T-cell (primary cell): ENCODE results near the gene IL4R. TPM values are rescaled to one million over a fixed set of nuclear protein-coding genes. Genes with fewer than 3 reads are reported as not detected.
"Not testable (repeated sequence)": the region's sequence is repeated elsewhere in the genome, so short reads cannot be mapped to it uniquely, and the experiment has no call there.

Experiments
- ATAC-seq, 4 experiments: fragments of 200-7000 bp in 3 of 4; fragments of 150-1000 bp in 1 of 4; cut with Tn5 transposase; replicated peaks in 1 of 4; 1 replicate in 3 of 4; 2 replicates in 1 of 4; pipeline ENCODE4 v1.10.0; 2021; ENCODE audit warnings: moderate library complexity in 3 of 4, mild to moderate bottlenecking in 2 of 4, moderate number of reproducible peaks in 1 of 4
- CTCF ChIA-PET, 2 donors: fragments of 300-600 bp; sonication (Branson Sonifier 250); formaldehyde crosslinking; loops; one replicate each; lab custom pipeline; 2022; ENCODE audit warnings: antibody characterized with exemption in 2 of 2; lab: Charles Lee
- POLR2A ChIA-PET, 2 donors: fragments of 300-600 bp; sonication (Branson Sonifier 250); formaldehyde crosslinking; loops; one replicate each; lab custom pipeline; 2022; ENCODE audit warnings: antibody characterized with exemption in 2 of 2; lab: Charles Lee
- DNase-seq, 35 experiments: peaks; one replicate each; pipeline versions ENCODE4 v3.0.0 to v3.0.0-alpha.2; 2013 to 2023
- H3K27ac ChIP-seq: one replicate; pipeline ENCODE4 v1.5.1; 2013; ENCODE audit warnings: low read length
- H3K27me3 ChIP-seq, 2 experiments: replicated peaks in 1 of 2; 1 replicate in 1 of 2; 2 replicates in 1 of 2; pipeline versions ENCODE4 v1.6.1 to v1.7.0; 2013; ENCODE audit warnings: low read length in 1 of 2, mixed read lengths in 1 of 2; ENCODE audit not compliant: control insufficient read depth in 2 of 2, insufficient read depth in 2 of 2; ENCODE audit errors: extremely low read depth in 1 of 2
- H3K36me3 ChIP-seq, 2 donors: 1 replicate in 1 of 2; 2 replicates in 1 of 2; pipeline versions ENCODE4 v1.6.1 to v1.7.0; 2013; ENCODE audit warnings: low read length in 1 of 2; ENCODE audit not compliant: control insufficient read depth in 2 of 2, insufficient read depth in 1 of 2; ENCODE audit errors: extremely low read depth in 1 of 2
- H3K4me1 ChIP-seq, 2 experiments: 1 replicate in 1 of 2; 2 replicates in 1 of 2; pipeline versions ENCODE4 v1.6.1 to v1.7.0; 2013; ENCODE audit warnings: low read length in 2 of 2, mixed read lengths in 1 of 2; ENCODE audit not compliant: insufficient read depth in 2 of 2, control insufficient read depth in 1 of 2; ENCODE audit errors: extremely low read depth in 1 of 2
- H3K4me3 ChIP-seq, 2 donors: 1 replicate in 1 of 2; 2 replicates in 1 of 2; pipeline versions ENCODE4 v1.5.1 to v1.7.0; 2013; ENCODE audit warnings: mild to moderate bottlenecking in 2 of 2, low read length in 1 of 2, moderate library complexity in 1 of 2; ENCODE audit not compliant: control insufficient read depth in 1 of 2; ENCODE audit errors: extremely low read depth in 1 of 2
- H3K9me3 ChIP-seq: 2 replicates; pipeline ENCODE4 v1.7.0; 2013
- H3K27ac Mint-ChIP-seq, 2 donors: one replicate each; pipeline ENCODE4 v1.8.0; 2020 to 2021; ENCODE audit warnings: mild to moderate bottlenecking in 2 of 2, mixed read lengths in 2 of 2
- H3K27me3 Mint-ChIP-seq, 2 donors: one replicate each; pipeline ENCODE4 v1.8.0; 2021 to 2022; ENCODE audit warnings: mixed read lengths in 2 of 2
- H3K36me3 Mint-ChIP-seq: one replicate; pipeline ENCODE4 v1.8.0; 2021; ENCODE audit warnings: mixed read lengths
- H3K4me1 Mint-ChIP-seq, 3 donors: one replicate each; pipeline ENCODE4 v1.8.0; 2020 to 2022; ENCODE audit warnings: mixed read lengths in 3 of 3, mild to moderate bottlenecking in 1 of 3
- H3K4me3 Mint-ChIP-seq, 3 donors: one replicate each; pipeline ENCODE4 v1.8.0; 2020 to 2022; ENCODE audit warnings: mild to moderate bottlenecking in 3 of 3, mixed read lengths in 3 of 3, moderate library complexity in 3 of 3
- H3K9me3 Mint-ChIP-seq, 3 donors: one replicate each; pipeline ENCODE4 v1.8.0; 2020 to 2022; ENCODE audit warnings: mixed read lengths in 3 of 3
- WGBS: methylation state at CpG from one replicate; pipeline ENCODE4 v1.1.5; 2013; ENCODE audit warnings: missing lambda C conversion rate; ENCODE audit not compliant: insufficient coverage; 5-methylcytosine and 5-hydroxymethylcytosine counted together
- total RNA-seq, 35 experiments: library from RNA in 6 of 35; stranded (reverse) in 6 of 35; fragments of 120-200 nt in 1 of 35; gene quantifications; one replicate each; pipeline versions ENCODE4 v1.2.1 to v1.2.4 and lab custom pipeline; 2013 to 2026

IL4R gene
- total RNA-seq, 5 donors from 2014 or later (not counting 1 experiment from before 2014, with no cell fraction given), result 186 to 281 (median 221) TPM

DNA sequence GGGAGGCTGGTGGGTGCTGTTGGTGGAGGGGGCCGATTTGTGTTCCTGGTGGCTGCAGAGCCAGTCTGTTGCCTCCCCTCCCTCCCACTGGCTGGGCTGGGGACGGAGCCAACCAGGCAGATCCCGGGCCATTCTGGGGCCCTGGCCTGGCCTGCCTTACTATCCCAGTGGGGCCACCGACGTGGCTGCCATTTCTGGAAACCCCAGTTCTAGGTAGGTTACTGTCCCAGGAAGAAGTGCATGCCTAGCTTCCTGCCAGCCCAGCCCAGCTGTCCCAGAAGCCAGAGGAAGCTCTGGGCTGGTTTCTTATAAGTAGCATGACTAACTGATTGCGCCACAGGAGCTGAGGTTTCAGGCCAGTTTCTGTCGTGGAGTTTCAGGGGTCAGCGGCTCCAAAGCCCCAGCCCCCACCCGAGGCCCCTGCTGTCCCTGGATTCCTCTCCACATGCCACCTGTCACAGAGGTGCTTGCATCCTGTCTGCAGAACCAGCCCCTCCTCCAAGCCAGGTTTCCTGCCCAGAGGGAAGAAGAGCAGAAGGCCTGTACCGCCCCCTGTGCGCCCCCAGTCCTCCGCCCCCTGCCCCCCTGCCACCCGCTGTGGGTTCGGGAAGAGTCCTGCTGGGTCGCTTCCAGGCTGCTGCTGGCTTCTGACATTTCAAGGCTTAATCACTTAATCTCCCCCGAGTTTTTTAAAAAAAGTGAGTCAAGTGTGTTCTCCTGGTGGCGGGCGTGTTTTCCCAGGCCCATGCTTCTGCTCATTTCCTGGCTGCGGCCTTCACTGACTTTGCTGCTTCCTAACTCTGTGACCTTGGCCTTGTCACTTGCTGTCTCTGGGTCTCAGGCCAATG lies 13.2 kb downstream of the IL4R start:
- Mint-ChIP-seq H3K9me3 (no peaks in the 10 kb centered on the region), H3K27ac (peak overlapping the region; percentile 82 to 89), H3K4me3 (peak overlapping the region; percentile 28 to 70 (median 51)), H3K4me1 (peaks cover 77 to 93% (median 84%) of the 10 kb centered on the region in 3 donors), H3K27me3 (no peaks in the 10 kb centered on the region), H3K36me3 (peaks cover 38% of the 10 kb centered on the region)
- H3K27me3 ChIP-seq, result no peaks in the 10 kb centered on the region
- H3K36me3 ChIP-seq, result peaks cover 6 to 23% of the 10 kb centered on the region in 2 donors
- H3K9me3 ChIP-seq, result no peaks in the 10 kb centered on the region
- 31% methylated on average over 14 of the region's 19 CpGs for WGBS
- ATAC-seq (peak; percentile 70 to 79 (median 74)), DNase-seq (peak in 28 of 35 experiments; percentile 20 to 57 (median 36))
- H3K4me1 ChIP-seq, result peaks cover 9 to 79% of the 10 kb centered on the region in 2 experiments
- POLR2A ChIA-PET, result no interaction called here
- CTCF ChIA-PET, result interaction anchor here in 1 of 2 donors (0.6 kb wide), 1 partner anchor 17 kb away, joined by 3 read pairs; no protein-coding TSS in a partner anchor
- peak overlapping the region in 1 of 2 donors; percentile 35 for H3K4me3 ChIP-seq
- H3K27ac ChIP-seq, result peak overlapping the region; percentile 19

DNA sequence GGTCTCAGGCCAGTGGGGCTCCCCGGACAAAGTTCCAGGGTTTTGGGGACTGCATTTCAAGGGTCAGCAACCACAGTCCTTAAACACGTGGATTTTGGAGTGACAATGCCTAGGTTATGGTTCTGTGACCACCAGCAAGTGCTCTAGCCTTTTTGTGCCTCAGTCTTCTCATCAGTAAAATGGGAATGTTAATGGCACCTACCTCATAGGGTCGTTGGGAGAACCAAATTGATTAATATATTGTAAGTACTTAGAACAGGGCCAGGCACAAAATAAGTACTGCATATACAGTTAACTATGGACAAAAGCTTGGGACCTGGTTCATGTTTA lies 13.8 kb downstream of the IL4R start:
- DNase-seq (no peak), ATAC-seq (no peak)
- Histone ChIP-seq H3K36me3 (peaks cover 7 to 27% of the 10 kb centered on the region in 2 donors), H3K9me3 (no peaks in the 10 kb centered on the region), H3K27me3 (no peaks in the 10 kb centered on the region), H3K27ac (peak overlapping the region; percentile 19), H3K4me3 (no peak overlapping the region), H3K4me1 (peaks cover 7 to 74% of the 10 kb centered on the region in 2 experiments)
- no peaks in the 10 kb centered on the region for H3K27me3 Mint-ChIP-seq
- no peaks in the 10 kb centered on the region for H3K9me3 Mint-ChIP-seq
- peak overlapping the region; percentile 82 to 89 for H3K27ac Mint-ChIP-seq
- ChIA-PET POLR2A (interaction anchor here in 1 of 2 donors (0.6 kb wide), 1 partner anchor 29 kb away, joined by 4 read pairs; no protein-coding TSS in a partner anchor), CTCF (no interaction called here)
- peaks cover 77 to 93% (median 84%) of the 10 kb centered on the region in 3 donors for H3K4me1 Mint-ChIP-seq
- H3K36me3 Mint-ChIP-seq, result peaks cover 43% of the 10 kb centered on the region
- WGBS, result 79% methylated on average over 2 of the region's 3 CpGs
- peak overlapping the region in 2 of 3 donors; percentile 51 to 70 for H3K4me3 Mint-ChIP-seq

DNA sequence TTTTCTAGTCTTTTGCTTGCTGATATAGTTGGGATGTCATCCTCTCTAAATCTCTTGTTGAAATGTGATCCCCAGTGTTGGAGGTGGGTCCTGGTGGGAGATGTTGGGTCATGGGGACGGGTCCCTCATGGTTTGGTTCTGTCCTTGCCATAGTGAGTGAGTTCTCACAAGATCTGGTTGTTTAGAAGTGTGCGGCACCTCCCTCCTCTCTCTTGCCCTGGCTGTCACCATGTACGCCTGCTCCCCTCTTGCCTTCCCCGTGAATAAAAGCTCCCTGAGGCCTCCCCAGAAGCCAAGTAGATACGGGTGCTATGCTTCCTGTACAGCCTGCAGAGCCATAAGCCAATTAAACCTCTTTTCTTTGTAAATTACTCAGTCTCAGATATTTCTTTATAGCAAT lies 15.2 kb downstream of the IL4R start:
- 92% methylated on average over 3 of the region's 5 CpGs for WGBS
- peaks cover 77 to 89% (median 78%) of the 10 kb centered on the region in 3 donors for H3K4me1 Mint-ChIP-seq
- ATAC-seq, result no peak
- no peaks in the 10 kb centered on the region for H3K9me3 Mint-ChIP-seq
- H3K4me1 ChIP-seq, result peaks cover 4 to 62% of the 10 kb centered on the region in 2 experiments
- peak overlapping the region in 1 of 3 donors; percentile 47 for H3K4me3 Mint-ChIP-seq
- H3K36me3 Mint-ChIP-seq, result peaks cover 53% of the 10 kb centered on the region
- no peak overlapping the region for H3K27ac ChIP-seq
- no peaks in the 10 kb centered on the region for H3K27me3 Mint-ChIP-seq
- H3K27ac Mint-ChIP-seq, result peak overlapping the region; percentile 93
- ChIA-PET CTCF (interaction anchor here in 1 of 2 donors (0.6 kb wide), 2 partner anchors 69 to 150 kb away, joined by 5 read pairs; no protein-coding TSS in a partner anchor), POLR2A (interaction anchor here in 1 of 2 donors (0.6 kb wide), 1 partner anchor 56 kb away, joined by 3 read pairs; no protein-coding TSS in a partner anchor)
- no peaks in the 10 kb centered on the region for H3K27me3 ChIP-seq
- DNase-seq, result peak in 1 of 35 experiments; percentile 7
- H3K4me3 ChIP-seq, result no peak overlapping the region
- peaks cover 7 to 37% of the 10 kb centered on the region in 2 donors for H3K36me3 ChIP-seq
- H3K9me3 ChIP-seq, result no peaks in the 10 kb centered on the region

DNA sequence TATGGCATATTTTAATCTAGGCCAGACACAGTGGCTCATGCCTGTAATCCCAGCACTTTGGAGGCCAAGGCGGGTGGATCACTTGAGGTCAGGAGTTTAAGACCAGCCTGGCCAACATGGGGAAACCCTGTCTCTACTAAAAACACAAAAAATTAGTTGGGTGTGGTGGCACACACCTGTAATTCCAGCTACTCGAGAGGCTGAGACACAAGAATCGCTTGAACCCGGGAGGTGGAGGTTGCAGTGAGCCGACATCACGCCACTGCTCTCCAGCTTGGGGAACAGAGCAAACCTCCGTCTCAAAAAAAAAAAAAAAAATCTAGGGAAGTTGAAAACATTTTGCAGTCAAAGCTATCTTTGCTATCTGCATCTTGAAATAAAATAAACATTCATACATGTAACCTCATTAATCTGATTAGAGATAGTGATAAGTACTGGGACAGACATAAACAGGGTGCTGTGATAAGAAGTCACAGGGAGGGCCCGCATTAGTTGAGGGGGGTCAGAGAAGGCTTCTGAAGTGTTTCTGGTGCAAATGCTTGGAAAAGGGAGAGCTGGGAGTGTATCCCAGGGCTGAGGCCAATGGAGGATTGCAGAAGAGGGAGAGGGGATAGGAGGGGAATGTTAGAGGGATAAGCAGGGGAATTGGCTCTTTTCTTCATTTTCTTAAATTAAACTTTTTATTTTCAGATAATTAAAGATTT lies 15.8 kb downstream of the IL4R start:
- ChIA-PET CTCF (interaction anchor here (0.6 to 0.7 kb wide), 5 partner anchors 9 to 153 kb away, joined by 3 to 5 read pairs (median 3); no protein-coding TSS in a partner anchor), POLR2A (interaction anchor here in 1 of 2 donors (0.6 to 1.0 kb wide), 2 partner anchors 8 to 57 kb away, joined by 3 to 4 read pairs; no protein-coding TSS in a partner anchor)
- H3K4me1 ChIP-seq, result peaks cover 4 to 62% of the 10 kb centered on the region in 2 experiments
- WGBS, result 60% methylated on average over 1 of the region's 8 CpGs
- Mint-ChIP-seq H3K36me3 (peaks cover 59% of the 10 kb centered on the region), H3K4me1 (peaks cover 78 to 89% (median 78%) of the 10 kb centered on the region in 3 donors), H3K27ac (peak overlapping the region; percentile 93), H3K4me3 (peak overlapping the region; percentile 11 to 47 (median 17))
- not testable (repeated sequence) for H3K27me3 Mint-ChIP-seq, H3K9me3 Mint-ChIP-seq, H3K27me3 ChIP-seq, H3K27ac ChIP-seq, H3K9me3 ChIP-seq, H3K4me3 ChIP-seq
- ATAC-seq (peak in 2 of 4 experiments; percentile 41 to 44), DNase-seq (peak in 1 of 35 experiments; percentile 8)
- peaks cover 9 to 42% of the 10 kb centered on the region in 2 donors for H3K36me3 ChIP-seq

DNA sequence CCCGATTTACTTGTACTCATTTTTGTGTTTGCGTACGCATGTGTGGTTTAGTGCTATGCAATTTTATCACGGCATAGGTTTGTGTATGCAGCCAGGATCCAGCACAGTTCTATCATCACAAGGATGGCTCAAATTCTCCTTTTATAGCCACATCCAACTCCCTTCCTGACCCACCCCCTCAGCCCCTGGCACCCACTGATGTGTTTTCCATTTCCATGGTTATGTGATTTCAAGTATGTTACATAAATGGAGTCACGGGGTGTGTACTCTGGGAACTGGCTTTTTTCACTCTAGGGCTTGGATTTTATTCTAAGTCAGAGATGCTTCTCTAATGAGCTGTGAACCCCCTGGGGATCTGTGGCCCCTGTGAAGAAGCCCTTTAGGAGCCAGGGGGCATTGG lies 16.8 kb downstream of the IL4R start:
- Histone ChIP-seq H3K9me3 (no peaks in the 10 kb centered on the region), H3K4me1 (peaks cover 4 to 56% of the 10 kb centered on the region in 2 experiments), H3K36me3 (peaks cover 9 to 48% of the 10 kb centered on the region in 2 donors), H3K27ac (no peak overlapping the region), H3K27me3 (no peaks in the 10 kb centered on the region), H3K4me3 (no peak overlapping the region)
- peak overlapping the region; percentile 79 to 93 for H3K27ac Mint-ChIP-seq
- no peak overlapping the region for H3K4me3 Mint-ChIP-seq
- no peaks in the 10 kb centered on the region for H3K27me3 Mint-ChIP-seq
- H3K4me1 Mint-ChIP-seq, result peaks cover 76 to 88% (median 82%) of the 10 kb centered on the region in 3 donors
- WGBS, result 80% methylated on average over 1 of the region's 5 CpGs
- H3K9me3 Mint-ChIP-seq, result no peaks in the 10 kb centered on the region
- ATAC-seq, result no peak
- peaks cover 61% of the 10 kb centered on the region for H3K36me3 Mint-ChIP-seq
- ChIA-PET POLR2A (interaction anchor here in 1 of 2 donors (0.5 to 1.0 kb wide), 2 partner anchors 9 to 31 kb away, joined by 4 read pairs; no protein-coding TSS in a partner anchor), CTCF (interaction anchor here in 1 of 2 donors (0.6 kb wide), 1 partner anchor 10 kb away, joined by 3 read pairs; no protein-coding TSS in a partner anchor)
- no peak for DNase-seq

DNA sequence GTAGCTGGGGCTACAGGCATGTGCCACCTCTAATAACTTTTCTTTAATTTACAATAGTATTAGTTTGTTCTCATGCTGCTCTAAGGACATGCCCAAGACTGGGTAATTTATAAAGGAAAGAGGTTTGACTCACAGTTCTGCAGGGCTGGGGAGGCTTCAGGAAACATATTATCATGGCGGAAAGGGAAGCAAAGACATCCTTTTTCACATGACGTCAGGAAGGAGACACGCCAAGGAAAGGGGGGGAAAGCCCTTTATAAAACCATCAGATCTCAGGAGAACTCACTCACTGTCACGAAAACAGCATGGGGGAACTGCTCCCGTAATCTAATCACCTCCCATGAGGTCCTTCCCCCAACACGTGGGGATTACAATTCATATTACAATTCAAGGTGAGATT lies 18.3 kb downstream of the IL4R start:
- no peak overlapping the region for H3K27ac ChIP-seq
- no peak for DNase-seq
- POLR2A ChIA-PET, result no interaction called here

More for the DNA sequence above, 18.3 kb downstream of the IL4R start:
- CTCF ChIA-PET, result no interaction called here
- Mint-ChIP-seq H3K27me3 (no peaks in the 10 kb centered on the region), H3K27ac (peak overlapping the region; percentile 40 to 55), H3K9me3 (no peaks in the 10 kb centered on the region), H3K36me3 (peaks cover 62% of the 10 kb centered on the region), H3K4me1 (peaks cover 71 to 85% (median 82%) of the 10 kb centered on the region in 3 donors), H3K4me3 (no peak overlapping the region)
- Histone ChIP-seq H3K9me3 (no peaks in the 10 kb centered on the region), H3K4me3 (no peak overlapping the region), H3K4me1 (peaks cover 4 to 48% of the 10 kb centered on the region in 2 experiments), H3K36me3 (peaks cover 9 to 55% of the 10 kb centered on the region in 2 donors), H3K27me3 (no peaks in the 10 kb centered on the region)
- WGBS, result no CpG with 5 or more reads among the region's 6 CpGs
- no peak for ATAC-seq
